Gastrocnemius medialis (tissue), 4 donors: Measurements from ENCODE around the gene ATP11A.

Experiments used
- CTCF ChIP-seq, 5 experiments: fragments of 450-650 bp in 3 of 5; fragments of 200-600 bp in 2 of 5; sonication (generic) in 2 of 5; IDR thresholded peaks in 4 of 5; conservative IDR thresholded peaks in 1 of 5; 1 replicate in 4 of 5; 2 replicates in 1 of 5; pipeline ENCODE4 v1.5.1; 2016 to 2019; ENCODE audit warnings: antibody characterized with exemption in 5 of 5, mild to moderate bottlenecking in 3 of 5, moderate library complexity in 3 of 5
- POLR2A ChIP-seq, 2 donors: fragments of 450-650 bp; IDR thresholded peaks; one replicate each; pipeline ENCODE4 v1.6.1; 2017; ENCODE audit warnings: antibody characterized with exemption in 2 of 2, mild to moderate bottlenecking in 2 of 2, moderate library complexity in 2 of 2

- TF ChIP-seq POLR2A (IDR thresholded peaks at IDR 0.05) = no peak
- TF ChIP-seq CTCF (IDR thresholded peaks at IDR 0.05 in 4 of 5, conservative IDR thresholded peaks at IDR 0.05 in 1 of 5) = no peak
Observed at GRCh38 chr13:112902101-112902651, 212.3 kb downstream of the ATP11A start.
